Endodermal cell (in vitro differentiated cells): ENCODE measurements around the gene RPIA. TPM values are rescaled to one million over a fixed set of nuclear protein-coding genes. Genes with fewer than 3 reads are reported as not detected.

Experiments
- DNase-seq: peaks from one replicate; pipeline ENCODE4 v3.0.0-alpha.2; 2017
- H3K27ac ChIP-seq: 2 replicates; pipeline ENCODE4 v1.5.1; 2013; ENCODE audit warnings: mild to moderate bottlenecking, low read depth, low read length, moderate library complexity
- H3K27me3 ChIP-seq: 2 replicates; pipeline ENCODE4 v1.6.1; 2013; ENCODE audit warnings: mild to moderate bottlenecking, low read length, moderate library complexity; ENCODE audit not compliant: insufficient read depth, control insufficient read depth, poor library complexity, severe bottlenecking
- H3K36me3 ChIP-seq: 2 replicates; pipeline ENCODE4 v1.7.0; 2013; ENCODE audit warnings: mild to moderate bottlenecking, low read length, moderate library complexity; ENCODE audit not compliant: control insufficient read depth, insufficient read depth
- H3K4me1 ChIP-seq: one replicate; pipeline ENCODE4 v1.7.0; 2013; ENCODE audit warnings: low read length; ENCODE audit not compliant: control insufficient read depth, insufficient read depth
- H3K4me3 ChIP-seq: 2 replicates; pipeline ENCODE4 v1.5.1; 2013; ENCODE audit warnings: mild to moderate bottlenecking, low read length, moderate library complexity
- H3K9ac ChIP-seq: 2 replicates; pipeline ENCODE4 v1.6.1; 2013; ENCODE audit warnings: mild to moderate bottlenecking, low read length, moderate library complexity; ENCODE audit not compliant: poor library complexity, severe bottlenecking; ENCODE audit errors: extremely low read depth
- H3K9me3 ChIP-seq: 2 replicates; pipeline ENCODE4 v1.6.1; 2013; ENCODE audit warnings: mild to moderate bottlenecking, low read length, moderate library complexity; ENCODE audit not compliant: control insufficient read depth
- H3K27ac Mint-ChIP-seq: 2 replicates; pipeline ENCODE4 v1.8.0; 2020; ENCODE audit warnings: mixed read lengths
- H3K27me3 Mint-ChIP-seq: 2 replicates; pipeline ENCODE4 v1.8.0; 2021; ENCODE audit warnings: mild to moderate bottlenecking, mixed read lengths; ENCODE audit not compliant: insufficient read depth
- H3K36me3 Mint-ChIP-seq: 2 replicates; pipeline ENCODE4 v1.8.0; 2020; ENCODE audit warnings: low read depth, mixed read lengths
- H3K4me1 Mint-ChIP-seq: 2 replicates; pipeline ENCODE4 v1.8.0; 2020; ENCODE audit warnings: mixed read lengths
- H3K4me3 Mint-ChIP-seq: 2 replicates; pipeline ENCODE4 v1.8.0; 2020; ENCODE audit warnings: mild to moderate bottlenecking, moderate library complexity, mixed read lengths
- H3K9me3 Mint-ChIP-seq: 2 replicates; pipeline ENCODE4 v1.8.0; 2020; ENCODE audit warnings: mild to moderate bottlenecking, mixed read lengths
- CTCF ChIP-seq: fragments of 200-600 bp; sonication (generic); conservative IDR thresholded peaks from 2 replicates; pipeline ENCODE4 v1.5.0; 2021; ENCODE audit warnings: antibody characterized with exemption, mild to moderate bottlenecking
- WGBS, 2 experiments: methylation state at CpG; one replicate each; pipeline versions ENCODE4 v1.1.5 to v1.1.7; 2013; ENCODE audit warnings: missing lambda C conversion rate in 2 of 2, mixed read lengths in 1 of 2; ENCODE audit not compliant: insufficient coverage in 1 of 2, insufficient read length in 1 of 2; 5-methylcytosine and 5-hydroxymethylcytosine counted together
- total RNA-seq, 2 donors: library from RNA; stranded (reverse); fragmentation: NEBNext Ultra II Directional in 1 of 2; extraction: Animal tissue kit (Norgen Biotek cat#: 25700) in 1 of 2; gene quantifications; 2 replicates in 1 of 2; 3 replicates in 1 of 2; pipeline ENCODE4 v1.2.1, GENCODE V29; 2021

Gene RPIA
- total RNA-seq, 2 donors from 2014 or later: 16.2 to 26.0 TPM

DNA sequence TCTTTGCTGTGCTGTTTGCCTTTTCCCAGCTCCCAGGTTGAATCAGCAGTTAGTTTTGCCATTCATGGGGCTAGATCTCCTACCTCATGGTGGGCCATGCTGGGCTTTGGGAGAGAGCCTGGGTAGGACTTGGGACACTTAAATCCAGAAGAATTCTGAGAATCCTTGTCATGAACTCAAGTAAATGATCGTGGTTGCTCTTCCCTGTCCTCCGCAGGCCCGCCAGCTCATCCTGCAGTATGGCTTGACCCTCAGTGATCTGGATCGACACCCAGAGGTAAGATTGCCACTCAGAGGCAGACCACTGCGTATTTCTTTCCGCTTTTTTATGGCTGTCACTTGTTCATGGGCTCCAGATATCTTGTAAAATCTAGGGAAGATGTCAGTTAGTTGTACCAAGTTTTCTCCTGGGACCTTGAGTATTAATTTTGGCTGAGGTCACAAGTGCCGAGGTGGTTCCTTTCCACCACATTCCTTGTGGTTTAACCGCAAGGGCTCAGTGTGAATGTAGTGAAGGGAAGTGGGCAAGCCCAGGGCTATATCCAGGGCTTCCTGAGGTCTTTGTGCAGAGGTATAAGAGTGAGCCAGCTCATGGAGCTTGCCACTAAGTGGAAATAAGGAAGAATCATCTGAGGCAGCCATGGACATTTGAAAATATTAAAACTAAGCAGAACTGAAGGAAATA, 37.7 kb downstream of the RPIA start:
- H3K9me3 Mint-ChIP-seq: peaks cover 3% of the 10 kb centered on the region
- H3K36me3 Mint-ChIP-seq: peaks cover 12% of the 10 kb centered on the region
- H3K27me3 ChIP-seq: no peaks in the 10 kb centered on the region
- no peaks in the 10 kb centered on the region for H3K4me1 ChIP-seq
- no peak overlapping the region for H3K27ac Mint-ChIP-seq
- peaks cover 3% of the 10 kb centered on the region for H3K4me1 Mint-ChIP-seq
- no peaks in the 10 kb centered on the region for H3K36me3 ChIP-seq
- H3K9ac ChIP-seq: no peak overlapping the region
- no peaks in the 10 kb centered on the region for H3K9me3 ChIP-seq
- no peak for TF ChIP-seq CTCF
- H3K4me3 ChIP-seq: no peak overlapping the region
- DNase-seq: no peak
- WGBS, 2 experiments: 97% methylated on average over 8 of the region's 8 CpGs
- no peak overlapping the region for H3K27ac ChIP-seq
- H3K4me3 Mint-ChIP-seq: no peak overlapping the region
- H3K27me3 Mint-ChIP-seq: no peaks in the 10 kb centered on the region

GRCh38 chr2:88733155-88733902, 41.9 kb downstream of the RPIA start:
- no peak overlapping the region for H3K4me3 Mint-ChIP-seq
- no peak overlapping the region for H3K9ac ChIP-seq
- peaks cover 16% of the 10 kb centered on the region for H3K36me3 ChIP-seq
- no peaks in the 10 kb centered on the region for H3K9me3 ChIP-seq
- no peak overlapping the region for H3K4me3 ChIP-seq
- peaks cover 5% of the 10 kb centered on the region for H3K4me1 ChIP-seq
- peaks cover 3% of the 10 kb centered on the region for H3K9me3 Mint-ChIP-seq
- peaks cover 30% of the 10 kb centered on the region for H3K36me3 Mint-ChIP-seq
- peaks cover 15% of the 10 kb centered on the region for H3K4me1 Mint-ChIP-seq
- no peaks in the 10 kb centered on the region for H3K27me3 Mint-ChIP-seq
- DNase-seq: no peak
- H3K27me3 ChIP-seq: no peaks in the 10 kb centered on the region
- no peak for TF ChIP-seq CTCF
- 83 to 97% methylated on average over 1 to 4 of the region's 4 CpGs for WGBS, 2 experiments
- H3K27ac Mint-ChIP-seq: no peak overlapping the region
- H3K27ac ChIP-seq: no peak overlapping the region

DNA sequence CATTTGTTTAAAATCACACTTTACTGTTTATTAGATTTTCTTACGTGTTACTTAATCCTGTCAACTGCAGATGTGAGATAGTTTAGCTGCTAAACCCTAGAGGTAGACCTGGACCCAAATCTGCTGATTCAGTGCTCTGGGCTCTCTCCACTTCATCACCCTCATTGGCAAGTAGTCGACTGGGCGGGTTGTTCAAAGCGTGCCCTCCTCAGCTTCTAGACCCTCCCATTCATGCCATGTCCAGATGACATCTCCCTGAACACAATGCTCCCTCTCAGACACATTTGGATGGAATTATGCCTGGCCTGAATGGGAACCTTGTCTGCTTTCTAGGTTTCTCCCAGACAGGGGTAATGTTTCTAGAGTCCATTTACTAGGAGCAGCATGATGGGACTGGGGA, 43.7 kb downstream of the RPIA start:
- Histone ChIP-seq H3K27me3 (no peaks in the 10 kb centered on the region), H3K4me3 (no peak overlapping the region), H3K36me3 (peaks cover 23% of the 10 kb centered on the region), H3K27ac (no peak overlapping the region), H3K9ac (no peak overlapping the region), H3K9me3 (no peaks in the 10 kb centered on the region), H3K4me1 (peaks cover 10% of the 10 kb centered on the region)
- peaks cover 28% of the 10 kb centered on the region for H3K36me3 Mint-ChIP-seq
- H3K27me3 Mint-ChIP-seq: no peaks in the 10 kb centered on the region
- no peak overlapping the region for H3K27ac Mint-ChIP-seq
- H3K4me3 Mint-ChIP-seq: no peak overlapping the region
- DNase-seq: no peak
- no peak for TF ChIP-seq CTCF
- peaks cover 20% of the 10 kb centered on the region for H3K4me1 Mint-ChIP-seq
- whole genome bisulfite sequencing, 2 experiments: 90 to 95% methylated on average over 4 of the region's 4 CpGs
- H3K9me3 Mint-ChIP-seq: no peaks in the 10 kb centered on the region
